ENCODE measurements around the gene CTAGE9.

CTAGE9 gene

GRCh38 chr6:131749023-131749422 lies 38.2 kb upstream of the CTAGE9 start:
- no peak for TF ChIP-seq CTCF (IDR thresholded peaks at IDR 0.05; ENCODE audit: low read depth, low read length)
- H3K4me3 ChIP-seq (replicated peaks in 1 of 2; ENCODE audit: low read depth in 2 of 2, low read length in 2 of 2) = no peak overlapping the region
- no peak for DNase-seq (ENCODE audit: low read depth in 2 of 2)

- H3K4me3 ChIP-seq (replicated peaks in 1 of 2; ENCODE audit: low read depth in 2 of 2, low read length in 2 of 2) = no peak overlapping the region
- DNase-seq (ENCODE audit: low read depth in 2 of 2) = peak in 1 of 2 donors; percentile 5
- no peak for TF ChIP-seq CTCF (IDR thresholded peaks at IDR 0.05; ENCODE audit: low read depth, low read length)
Observed at GRCh38 chr6:131747821-131748353, 37.1 kb upstream of the CTAGE9 start.

GRCh38 chr6:131745476-131745875 lies 34.7 kb upstream of the CTAGE9 start:
- TF ChIP-seq CTCF (IDR thresholded peaks at IDR 0.05; ENCODE audit: low read depth, low read length) = no peak
- DNase-seq (ENCODE audit: low read depth in 2 of 2) = no peak
- no peak overlapping the region for H3K4me3 ChIP-seq (replicated peaks in 1 of 2; ENCODE audit: low read depth in 2 of 2, low read length in 2 of 2)

GRCh38 chr6:131744432-131745287 lies 33.8 kb upstream of the CTAGE9 start:
- no peak for DNase-seq (ENCODE audit: low read depth in 2 of 2)
- no peak overlapping the region for H3K4me3 ChIP-seq (replicated peaks in 1 of 2; ENCODE audit: low read depth in 2 of 2, low read length in 2 of 2)
- no peak for TF ChIP-seq CTCF (IDR thresholded peaks at IDR 0.05; ENCODE audit: low read depth, low read length)

GRCh38 chr6:131741688-131742393 lies 31.0 kb upstream of the CTAGE9 start:
- TF ChIP-seq CTCF (IDR thresholded peaks at IDR 0.05; ENCODE audit: low read depth, low read length) = no peak
- H3K4me3 ChIP-seq (replicated peaks in 1 of 2; ENCODE audit: low read depth in 2 of 2, low read length in 2 of 2) = no peak overlapping the region
- no peak for DNase-seq (ENCODE audit: low read depth in 2 of 2)

GRCh38 chr6:131740161-131740560 lies 29.3 kb upstream of the CTAGE9 start:
- no peak overlapping the region for H3K4me3 ChIP-seq (replicated peaks in 1 of 2; ENCODE audit: low read depth in 2 of 2, low read length in 2 of 2)
- no peak for TF ChIP-seq CTCF (IDR thresholded peaks at IDR 0.05; ENCODE audit: low read depth, low read length)
- peak in 1 of 2 donors; percentile 74 for DNase-seq (ENCODE audit: low read depth in 2 of 2)
